Stimulated activated CD8-positive, alpha-beta memory T cell treated with anti-CD3 and anti-CD28 coated beads, Interleukin-4, amount 100 ng/mL, for 1 hour (primary cell): ENCODE results near the gene CCNH.

Experiments
- DNase-seq, 2 donors: peaks; one replicate each; pipeline ENCODE4 v3.0.0-alpha.2; 2020; ENCODE audit warnings: low read depth in 2 of 2, low spot score in 1 of 2

CCNH gene

GRCh38 chr5:87412630-87413342 lies at the start of gene CCNH:
TSS of gene CCNH (minus strand) at chr5:87412930. CDS start at chr5:87412794, 136 bp downstream.
- peak; percentile 87 to 91 for DNase-seq

GRCh38 chr5:87457706-87458105 lies 45.0 kb upstream of the CCNH start:
- no peak for DNase-seq

- no peak for DNase-seq
Observed at GRCh38 chr5:87453801-87454200, 41.1 kb upstream of the CCNH start.

GRCh38 chr5:87452837-87453236 lies 40.1 kb upstream of the CCNH start:
- DNase-seq, result no peak

GRCh38 chr5:87442419-87442818 lies 29.7 kb upstream of the CCNH start:
- DNase-seq, result no peak

- DNase-seq, result no peak
Observed at GRCh38 chr5:87438231-87438630, 25.5 kb upstream of the CCNH start.

GRCh38 chr5:87437724-87438123 lies 25.0 kb upstream of the CCNH start:
- DNase-seq, result no peak

- DNase-seq, result no peak
Observed at GRCh38 chr5:87435144-87435694, 22.5 kb upstream of the CCNH start.

- DNase-seq, result no peak
Observed at GRCh38 chr5:87434461-87434860, 21.7 kb upstream of the CCNH start.

- no peak for DNase-seq
Observed at GRCh38 chr5:87433945-87434344, 21.2 kb upstream of the CCNH start.

GRCh38 chr5:87432460-87432859 lies 19.7 kb upstream of the CCNH start:
- DNase-seq, result no peak

- no peak for DNase-seq
Observed at GRCh38 chr5:87430863-87431457, 18.2 kb upstream of the CCNH start.

GRCh38 chr5:87423755-87424154 lies 11.0 kb upstream of the CCNH start:
- DNase-seq, result no peak

GRCh38 chr5:87421307-87421706 lies 8.6 kb upstream of the CCNH start:
- no peak for DNase-seq

- no peak for DNase-seq
Observed at GRCh38 chr5:87418506-87418905, 5.8 kb upstream of the CCNH start.

- no peak for DNase-seq
Observed at GRCh38 chr5:87413343-87413645, 564 bp upstream of the CCNH start.

- peak in 1 of 2 donors; percentile 6 for DNase-seq
Observed at GRCh38 chr5:87411973-87412629, 629 bp downstream of the CCNH start.

- DNase-seq, result no peak
Observed at GRCh38 chr5:87411586-87411972, 1.2 kb downstream of the CCNH start.

GRCh38 chr5:87410931-87411330 lies 1.8 kb downstream of the CCNH start:
- DNase-seq, result no peak

GRCh38 chr5:87408204-87408603 lies 4.5 kb downstream of the CCNH start:
- no peak for DNase-seq

GRCh38 chr5:87405472-87406155 lies 7.1 kb downstream of the CCNH start:
- DNase-seq, result no peak

GRCh38 chr5:87404359-87404758 lies 8.4 kb downstream of the CCNH start:
- no peak for DNase-seq
